Stimulated activated CD4-positive, alpha-beta T cell treated with anti-CD3 and anti-CD28 coated beads, TNF-alpha, amount 100 ng/mL, for 24 hours (primary cell): ENCODE results near the gene SSBP4.
"Not testable (repeated sequence)": the region's sequence is repeated elsewhere in the genome, so short reads cannot be mapped to it uniquely, and the experiment has no call there.

Source experiments
- DNase-seq, 3 experiments: peaks; one replicate each; pipeline ENCODE4 v3.0.0-alpha.2; 2020; ENCODE audit warnings: low read depth in 3 of 3

SSBP4 gene

DNA sequence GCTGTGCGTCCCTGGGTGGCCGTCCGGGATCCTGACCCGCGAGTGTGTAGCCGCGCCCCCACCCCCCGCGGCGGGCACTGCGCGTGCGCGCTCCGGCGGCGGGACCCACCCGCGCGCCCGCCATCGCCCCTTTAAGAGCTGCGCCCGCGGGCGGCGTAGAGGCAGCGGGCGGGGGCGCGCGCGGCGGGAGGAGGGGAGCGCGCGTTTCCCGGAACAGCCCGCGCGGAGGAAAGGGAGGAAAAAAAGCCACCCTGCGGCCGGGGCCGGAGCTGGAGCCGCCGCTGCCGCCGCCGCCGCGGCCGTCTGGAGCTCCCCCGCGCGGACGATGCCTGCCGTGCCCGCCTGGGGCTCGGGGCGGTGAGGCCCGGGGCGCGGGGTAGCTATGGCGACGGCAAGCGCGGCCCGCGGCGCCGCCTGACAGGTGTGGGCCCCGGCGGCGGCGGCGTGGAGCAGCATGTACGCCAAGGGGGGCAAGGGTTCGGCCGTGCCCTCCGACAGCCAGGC is at the start of gene SSBP4:
SSBP4 (plus strand) TSS at position 204 of the 504 bp plus-strand sequence; CDS start at position 455, 251 bp downstream.
- DNase-seq = peak in 2 of 3 experiments; percentile 53 to 67

DNA sequence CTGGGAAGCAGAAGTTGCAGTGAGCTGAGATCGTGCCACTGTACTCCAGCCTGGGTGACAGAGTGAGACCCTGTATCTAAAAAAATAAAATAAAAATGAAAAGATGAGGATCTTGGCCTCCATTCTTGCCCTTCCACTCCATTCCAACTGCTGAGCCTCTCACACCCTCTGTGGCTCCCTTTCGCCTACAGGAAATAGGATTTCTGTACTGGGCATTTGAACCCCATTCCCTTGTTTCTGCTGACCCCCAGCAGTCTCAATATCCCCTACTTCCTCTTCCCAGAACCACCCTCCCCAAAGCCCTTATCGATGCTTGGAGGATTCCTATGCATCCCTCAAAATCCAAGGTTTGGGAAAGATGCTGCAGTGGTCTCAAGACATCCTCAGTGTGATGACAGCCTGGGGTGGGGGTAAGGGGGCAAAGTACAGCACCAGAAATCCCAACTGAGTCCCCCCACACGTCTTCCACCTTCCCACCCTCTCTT is 45.7 kb upstream of the SSBP4 start:
- DNase-seq = no peak

DNA sequence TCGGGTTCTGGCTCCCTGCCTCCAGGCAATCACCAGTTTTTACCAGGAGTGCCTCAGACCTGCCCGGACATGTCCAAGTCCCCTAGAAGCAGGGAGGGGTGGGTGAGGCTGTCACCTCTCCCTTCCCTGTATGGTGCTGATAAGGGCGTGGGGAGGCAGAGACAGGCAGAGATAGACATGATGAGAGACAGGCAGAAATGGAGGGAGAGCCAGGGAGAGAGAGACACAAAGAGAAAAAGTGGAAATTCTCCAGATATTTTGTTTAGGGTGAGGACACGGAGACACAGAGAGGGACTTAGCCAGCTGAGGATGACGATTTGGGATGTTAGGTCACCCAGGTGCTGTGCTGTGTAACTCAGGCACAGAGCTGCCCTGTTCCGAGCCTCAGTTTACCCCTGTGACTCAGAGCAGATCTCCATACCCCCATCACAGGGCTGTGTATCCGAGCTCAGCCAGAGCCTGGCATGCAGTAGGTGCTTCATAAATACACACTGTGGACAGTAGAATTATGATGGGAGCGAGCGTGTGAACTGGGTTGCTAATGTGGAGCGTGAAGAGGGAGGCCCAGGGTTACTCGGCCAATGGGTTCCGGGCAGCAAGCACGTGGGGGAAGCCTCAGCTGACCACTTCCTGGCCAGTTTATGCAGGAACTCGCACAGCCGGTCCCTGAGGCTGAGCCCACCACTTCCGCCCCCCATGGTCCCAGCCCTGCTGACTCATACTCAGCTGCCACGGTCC is 45.1 kb upstream of the SSBP4 start:
- peak in 1 of 3 experiments; percentile 48 for DNase-seq

DNA sequence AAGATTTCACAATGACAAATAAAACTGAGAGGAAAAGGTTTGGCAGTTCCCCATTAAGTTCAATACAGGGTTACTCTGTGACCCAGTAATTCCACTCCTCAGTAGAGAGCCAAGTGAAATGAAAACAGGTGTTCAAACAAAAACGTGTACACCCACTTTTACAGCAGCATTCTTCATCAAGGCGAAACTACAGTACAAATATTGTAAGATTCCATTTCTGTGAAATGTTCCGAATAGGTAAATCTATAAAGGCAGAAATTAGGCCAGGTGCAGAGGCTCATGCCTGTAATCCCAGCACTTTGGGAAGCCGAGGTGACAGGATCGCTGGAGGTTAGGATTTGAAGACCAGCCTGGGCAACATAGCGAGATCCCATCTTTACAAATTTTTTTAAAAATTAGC is 42.2 kb upstream of the SSBP4 start:
- no peak for DNase-seq

DNA sequence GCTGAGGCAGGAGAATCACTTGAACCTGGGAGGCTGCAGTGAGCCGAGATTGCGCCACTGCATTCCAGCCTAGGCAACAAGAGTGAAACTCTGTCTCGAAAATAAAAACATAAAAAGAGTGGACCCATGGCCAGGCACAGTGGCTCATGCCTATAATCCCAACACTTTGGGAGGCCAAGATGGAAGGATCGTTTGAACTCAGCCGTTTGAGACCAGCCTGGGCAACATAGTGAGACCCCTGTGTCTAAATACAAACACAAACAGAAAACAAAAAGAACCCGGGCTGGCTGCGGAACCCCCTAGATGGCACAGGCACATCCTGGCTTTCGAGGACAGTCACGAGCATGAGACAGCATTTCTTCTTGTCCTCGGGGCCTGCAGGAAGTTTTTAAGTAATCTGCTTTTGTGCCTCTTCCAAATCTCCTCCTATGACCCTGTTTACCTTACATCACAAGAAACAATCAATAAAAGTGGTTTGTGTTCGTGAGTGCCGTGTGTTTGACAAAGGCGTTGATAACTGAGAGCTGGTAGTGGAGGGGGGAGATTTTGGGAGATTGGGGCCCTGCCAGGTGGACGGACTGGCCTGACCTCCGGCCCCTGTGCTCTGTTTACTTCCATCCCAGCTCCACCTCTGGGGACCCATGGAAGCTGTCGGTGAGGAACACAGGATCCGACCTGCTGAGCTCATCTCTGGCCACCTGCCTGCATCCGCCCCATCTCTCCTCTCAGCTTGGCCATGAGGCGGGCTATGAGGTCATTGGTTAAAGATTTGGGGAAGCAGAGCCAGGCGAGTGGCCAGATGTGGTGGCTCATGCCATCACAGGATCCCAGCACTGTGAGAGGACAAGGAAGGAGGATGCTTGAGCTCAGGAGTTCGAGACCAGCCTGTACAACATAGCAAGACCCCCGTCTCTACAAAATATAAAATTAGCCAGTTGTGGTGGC is 39.1 kb upstream of the SSBP4 start:
- no peak for DNase-seq

DNA sequence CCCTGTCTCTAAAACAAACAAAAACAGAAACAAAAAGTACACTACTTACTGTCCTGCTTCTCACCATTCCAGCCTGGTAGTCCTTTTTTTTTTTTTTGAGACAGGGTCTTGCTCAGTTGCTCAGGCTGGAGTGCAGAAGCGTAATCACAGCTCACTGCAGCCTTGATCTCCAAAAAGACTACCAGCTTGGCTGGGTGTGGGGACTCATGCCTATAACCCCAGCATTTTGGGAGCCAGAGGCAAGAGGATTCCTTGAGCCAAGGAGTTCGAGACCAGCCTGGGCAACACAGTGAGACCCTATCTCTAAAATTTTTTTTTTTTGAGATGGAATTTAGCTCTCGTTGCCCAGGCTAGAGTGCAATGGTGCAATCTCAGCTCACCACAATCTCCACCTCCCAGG is 38.4 kb upstream of the SSBP4 start:
- no peak for DNase-seq

DNA sequence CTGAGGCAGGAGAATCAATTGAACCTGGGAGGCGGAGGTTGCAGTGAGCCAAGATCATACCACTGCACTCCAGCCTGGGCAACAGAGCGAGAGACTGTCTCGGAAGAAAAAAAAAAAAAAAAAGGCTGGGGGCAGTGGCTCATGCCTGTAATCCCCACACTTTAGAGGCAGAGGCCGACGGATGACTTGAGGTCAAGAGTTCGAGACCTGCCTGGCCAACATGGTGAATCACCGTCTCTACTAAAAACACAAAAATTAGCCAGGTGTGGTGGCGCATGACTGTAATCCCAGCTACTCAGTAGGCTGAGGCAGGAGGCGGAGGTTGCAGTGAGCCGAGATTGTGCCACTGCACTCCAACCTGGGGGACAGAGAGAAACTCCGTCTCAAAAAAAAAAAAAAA is 35.6 kb upstream of the SSBP4 start:
- DNase-seq = not testable (repeated sequence)

DNA sequence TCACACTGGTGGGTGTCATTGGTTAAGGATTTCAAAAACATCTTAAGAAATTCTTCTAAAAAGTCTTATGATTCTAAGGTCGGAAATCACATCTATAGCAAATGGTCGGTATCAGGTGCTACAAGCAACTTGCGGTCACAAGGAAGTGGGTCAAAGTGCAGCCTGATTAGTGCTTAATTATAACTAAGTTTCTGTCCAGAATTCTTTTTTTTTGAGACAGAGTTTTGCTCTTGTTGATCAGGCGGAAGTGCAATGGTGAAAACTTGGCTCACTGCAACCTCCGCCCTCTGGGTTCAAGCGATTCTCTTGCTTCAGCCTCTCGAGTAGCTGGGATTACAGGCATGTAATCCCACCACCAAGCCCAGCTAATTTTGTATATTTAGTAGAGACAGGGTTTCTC is 34.4 kb upstream of the SSBP4 start:
- no peak for DNase-seq

DNA sequence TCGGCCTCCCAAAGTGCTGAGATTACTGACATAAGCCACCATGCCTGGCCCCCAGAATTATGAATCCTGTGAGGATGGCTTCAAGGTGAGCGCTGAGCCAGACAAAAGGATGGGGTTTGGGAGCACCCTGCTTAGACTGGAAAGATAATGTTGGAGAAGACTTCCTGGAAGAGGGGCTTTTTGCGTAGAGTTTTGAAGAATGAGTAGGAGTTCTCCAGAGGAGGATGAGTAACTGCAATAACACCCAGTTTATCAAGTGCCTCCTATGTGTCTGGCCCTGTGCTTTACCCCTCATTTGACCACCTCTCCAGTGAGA is 33.9 kb upstream of the SSBP4 start:
- no peak for DNase-seq

DNA sequence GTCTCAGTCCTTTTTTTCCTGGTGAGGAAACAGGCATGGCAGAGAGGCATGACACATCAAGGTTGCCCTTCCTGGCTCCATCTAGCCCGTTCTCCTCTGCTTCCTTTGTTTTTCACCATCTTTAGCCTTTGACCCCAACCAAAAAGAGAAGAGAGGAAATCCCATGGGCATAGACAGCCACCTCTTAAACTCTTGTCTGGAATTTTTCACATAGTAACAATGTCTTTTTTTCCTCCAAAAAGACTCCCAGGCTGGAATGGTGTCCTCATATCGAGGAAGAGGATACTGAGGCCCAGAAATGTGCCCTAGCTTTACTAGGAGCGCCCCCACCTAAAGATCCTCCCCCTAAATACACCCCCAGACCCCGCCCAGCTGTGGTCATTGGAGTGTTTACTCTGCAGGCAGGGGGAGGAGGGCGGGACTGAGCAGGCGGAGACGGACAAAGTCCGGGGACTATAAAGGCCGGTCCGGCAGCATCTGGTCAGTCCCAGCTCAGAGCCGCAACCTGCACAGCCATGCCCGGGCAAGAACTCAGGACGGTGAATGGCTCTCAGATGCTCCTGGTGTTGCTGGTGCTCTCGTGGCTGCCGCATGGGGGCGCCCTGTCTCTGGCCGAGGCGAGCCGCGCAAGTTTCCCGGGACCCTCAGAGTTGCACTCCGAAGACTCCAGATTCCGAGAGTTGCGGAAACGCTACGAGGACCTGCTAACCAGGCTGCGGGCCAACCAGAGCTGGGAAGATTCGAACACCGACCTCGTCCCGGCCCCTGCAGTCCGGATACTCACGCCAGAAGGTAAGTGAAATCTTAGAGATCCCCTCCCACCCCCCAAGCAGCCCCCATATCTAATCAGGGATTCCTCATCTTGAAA is 33.3 kb upstream of the SSBP4 start, which contains the start of gene GDF15:
GDF15 (plus strand) TSS at position 484 of the 868 bp plus-strand sequence; CDS start at position 516, 32 bp downstream.
- DNase-seq = peak in 1 of 3 experiments; percentile 29

DNA sequence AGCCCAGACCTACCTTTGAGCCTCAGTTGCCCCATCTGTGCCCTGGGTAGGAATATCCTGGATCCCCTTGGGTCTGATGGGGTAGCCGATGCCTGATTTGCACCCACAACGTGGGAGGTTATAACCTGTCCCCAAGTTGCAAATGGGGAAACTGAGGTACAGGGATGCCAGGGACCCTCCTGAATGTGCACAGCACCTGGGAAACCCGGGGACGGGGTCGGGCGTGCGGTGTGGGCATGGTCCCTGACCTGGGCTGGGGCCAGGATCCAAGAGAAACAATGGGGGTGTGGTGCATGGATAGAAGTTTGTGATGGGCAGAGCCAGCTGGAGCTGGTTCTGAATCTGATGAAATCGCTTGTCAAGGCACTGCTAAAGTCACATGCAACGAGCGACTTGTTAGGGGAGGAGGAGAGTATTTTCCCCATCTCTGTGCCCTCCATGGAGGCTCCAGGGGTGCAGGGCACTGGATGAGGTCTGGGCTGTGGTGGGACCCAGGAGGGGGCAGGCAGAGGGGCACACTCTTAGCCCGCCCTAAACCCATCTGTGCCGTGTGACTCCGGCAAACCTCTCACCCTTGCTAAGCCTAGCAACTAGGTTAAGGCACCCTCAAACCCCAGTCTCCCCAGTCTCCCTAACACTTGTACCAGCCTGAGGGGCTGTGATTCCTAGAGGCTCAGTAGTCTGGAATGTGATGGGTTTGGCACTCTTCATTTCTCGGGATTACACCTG is 32.5 kb upstream of the SSBP4 start:
- DNase-seq = no peak

DNA sequence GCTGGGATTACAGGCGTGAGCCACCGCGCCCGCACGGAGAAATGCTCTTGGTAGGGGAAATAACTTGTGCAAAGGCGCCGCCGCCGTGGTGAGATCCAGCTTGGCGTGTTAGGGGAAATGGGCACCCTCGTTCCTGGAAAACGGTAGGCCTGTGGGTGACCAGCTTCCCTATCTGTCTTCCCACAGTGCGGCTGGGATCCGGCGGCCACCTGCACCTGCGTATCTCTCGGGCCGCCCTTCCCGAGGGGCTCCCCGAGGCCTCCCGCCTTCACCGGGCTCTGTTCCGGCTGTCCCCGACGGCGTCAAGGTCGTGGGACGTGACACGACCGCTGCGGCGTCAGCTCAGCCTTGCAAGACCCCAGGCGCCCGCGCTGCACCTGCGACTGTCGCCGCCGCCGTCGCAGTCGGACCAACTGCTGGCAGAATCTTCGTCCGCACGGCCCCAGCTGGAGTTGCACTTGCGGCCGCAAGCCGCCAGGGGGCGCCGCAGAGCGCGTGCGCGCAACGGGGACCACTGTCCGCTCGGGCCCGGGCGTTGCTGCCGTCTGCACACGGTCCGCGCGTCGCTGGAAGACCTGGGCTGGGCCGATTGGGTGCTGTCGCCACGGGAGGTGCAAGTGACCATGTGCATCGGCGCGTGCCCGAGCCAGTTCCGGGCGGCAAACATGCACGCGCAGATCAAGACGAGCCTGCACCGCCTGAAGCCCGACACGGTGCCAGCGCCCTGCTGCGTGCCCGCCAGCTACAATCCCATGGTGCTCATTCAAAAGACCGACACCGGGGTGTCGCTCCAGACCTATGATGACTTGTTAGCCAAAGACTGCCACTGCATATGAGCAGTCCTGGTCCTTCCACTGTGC is 30.9 kb upstream of the SSBP4 start:
- DNase-seq = peak; percentile 67 to 78 (median 68)

DNA sequence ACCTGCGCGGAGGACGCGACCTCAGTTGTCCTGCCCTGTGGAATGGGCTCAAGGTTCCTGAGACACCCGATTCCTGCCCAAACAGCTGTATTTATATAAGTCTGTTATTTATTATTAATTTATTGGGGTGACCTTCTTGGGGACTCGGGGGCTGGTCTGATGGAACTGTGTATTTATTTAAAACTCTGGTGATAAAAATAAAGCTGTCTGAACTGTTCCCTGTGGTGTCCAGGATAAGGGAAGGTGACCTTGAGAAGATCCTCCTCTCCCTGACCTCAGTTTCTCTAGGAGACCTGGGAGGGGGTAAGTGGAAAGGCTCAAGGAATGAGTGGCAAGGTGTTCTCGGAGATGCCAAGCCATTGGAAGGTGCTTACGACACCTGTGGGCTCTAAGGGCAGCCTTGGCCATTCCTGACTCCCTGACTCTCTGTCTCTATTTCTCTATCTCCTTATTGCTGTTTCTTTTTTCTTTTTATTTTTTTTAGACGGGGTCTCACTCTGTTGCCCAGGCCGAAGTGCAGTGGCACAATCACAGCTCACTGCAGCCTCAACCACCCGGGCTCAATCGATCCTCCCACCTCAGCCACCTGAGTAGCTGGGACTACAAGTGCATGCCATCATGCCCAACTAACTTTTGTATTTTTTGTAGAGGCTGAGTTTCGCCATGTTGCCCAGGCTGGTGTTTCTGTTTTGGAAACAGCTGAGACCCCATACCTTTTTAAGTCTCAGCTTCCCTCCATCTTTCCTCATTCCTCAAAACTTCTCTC is 30.1 kb upstream of the SSBP4 start:
- no peak for DNase-seq

DNA sequence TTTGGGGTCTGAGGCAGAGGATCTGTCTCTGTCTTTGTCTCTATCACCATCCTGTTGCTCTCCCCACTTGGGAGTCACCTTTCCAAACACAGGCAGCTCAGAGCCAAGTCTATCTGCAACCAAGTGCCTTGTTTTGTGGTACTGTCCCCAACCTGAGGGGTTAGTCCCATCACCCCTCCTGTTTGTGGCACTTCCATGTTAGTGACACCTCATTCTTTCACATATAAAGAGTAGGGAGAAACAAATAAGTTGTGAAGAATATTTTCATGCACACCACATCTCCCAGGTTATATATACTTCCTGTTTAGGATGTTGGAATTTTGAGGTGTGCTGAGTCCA is 29.5 kb upstream of the SSBP4 start:
- DNase-seq = no peak

DNA sequence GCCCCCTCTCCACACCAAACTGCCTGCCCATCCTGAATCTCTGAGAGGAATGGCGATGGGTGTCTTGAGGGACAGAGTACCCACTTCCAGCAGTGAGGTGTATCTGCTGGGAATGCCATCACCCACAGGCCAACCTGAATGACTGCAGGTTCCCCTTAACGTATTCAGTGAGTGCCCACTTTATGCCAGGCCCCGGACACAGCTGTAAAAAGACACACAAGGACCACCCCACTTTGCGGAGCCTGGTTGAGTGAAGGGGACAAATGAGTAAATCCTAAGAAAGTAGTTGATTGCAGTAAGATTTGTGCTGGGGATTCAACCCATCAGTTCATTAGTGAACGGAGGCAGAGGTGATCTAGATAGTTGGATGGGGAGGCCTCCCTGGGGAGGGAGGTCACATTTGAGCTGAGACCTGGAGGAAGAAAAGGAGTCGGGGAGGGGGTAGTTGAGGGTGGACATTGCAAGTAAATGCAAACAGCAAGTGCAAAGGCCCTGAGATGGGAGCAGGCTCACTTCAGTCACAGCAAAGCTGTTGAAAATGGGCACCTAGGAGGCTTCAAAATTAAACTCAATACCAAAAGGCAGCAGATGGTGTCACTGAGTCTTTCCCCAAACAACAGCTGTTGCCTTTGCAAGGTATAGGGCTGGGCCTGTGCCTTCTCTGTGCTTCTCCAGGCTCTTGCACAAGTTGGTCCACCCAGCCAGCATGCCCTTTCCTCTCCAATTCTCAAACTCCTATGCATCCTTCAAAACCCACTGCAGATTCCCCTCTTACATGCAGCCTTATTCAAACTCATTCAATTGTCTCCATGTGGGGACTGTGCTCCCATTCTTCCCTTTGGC is 28.9 kb upstream of the SSBP4 start:
- DNase-seq = no peak

DNA sequence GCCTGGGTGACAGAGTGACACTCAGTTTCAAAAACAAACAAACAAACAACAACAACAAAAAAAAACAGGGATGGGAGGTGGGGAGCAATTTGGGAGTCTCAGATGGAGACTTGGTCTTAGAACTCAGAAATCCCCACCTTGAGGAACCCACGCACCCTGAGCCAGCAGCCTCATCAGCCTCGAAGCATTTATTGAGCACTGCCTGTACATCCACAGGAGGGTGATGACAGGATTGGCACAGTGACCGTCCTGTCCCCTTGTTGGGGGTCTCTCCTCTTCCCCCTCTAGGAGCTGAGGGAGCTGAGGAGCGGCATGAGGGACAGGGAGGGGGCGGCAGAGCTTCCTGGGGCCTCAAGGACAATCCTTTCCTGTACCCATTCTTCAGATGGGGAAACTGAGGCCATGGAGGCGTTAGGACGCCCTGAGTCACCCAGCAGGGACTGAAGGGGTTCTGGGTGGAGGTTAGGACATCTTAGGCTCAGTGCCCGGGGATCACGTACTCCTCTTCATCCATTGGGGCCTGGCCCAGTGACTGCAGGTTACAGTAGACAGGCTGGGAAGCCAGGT is 27.6 kb upstream of the SSBP4 start:
- no peak for DNase-seq

DNA sequence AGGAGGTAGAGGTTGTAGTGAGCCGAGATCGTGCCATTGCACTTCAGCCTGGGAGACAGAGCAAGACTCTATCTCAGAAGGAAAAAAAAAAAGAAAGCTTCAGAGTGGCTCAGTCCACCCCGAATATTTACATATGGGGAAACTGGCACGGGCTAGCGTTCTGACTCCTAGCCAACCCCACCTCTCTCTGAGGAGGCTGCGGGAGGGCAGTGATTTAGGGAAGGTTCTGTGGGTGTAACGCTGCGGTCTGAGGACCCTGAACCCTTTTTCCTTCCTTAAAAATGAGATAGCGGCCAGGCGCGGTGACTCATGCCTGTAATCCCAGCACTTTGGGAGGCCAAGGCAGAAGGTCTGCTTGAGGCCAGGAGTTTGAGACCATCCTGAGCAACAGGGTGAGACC is 26.8 kb upstream of the SSBP4 start:
- DNase-seq = no peak

DNA sequence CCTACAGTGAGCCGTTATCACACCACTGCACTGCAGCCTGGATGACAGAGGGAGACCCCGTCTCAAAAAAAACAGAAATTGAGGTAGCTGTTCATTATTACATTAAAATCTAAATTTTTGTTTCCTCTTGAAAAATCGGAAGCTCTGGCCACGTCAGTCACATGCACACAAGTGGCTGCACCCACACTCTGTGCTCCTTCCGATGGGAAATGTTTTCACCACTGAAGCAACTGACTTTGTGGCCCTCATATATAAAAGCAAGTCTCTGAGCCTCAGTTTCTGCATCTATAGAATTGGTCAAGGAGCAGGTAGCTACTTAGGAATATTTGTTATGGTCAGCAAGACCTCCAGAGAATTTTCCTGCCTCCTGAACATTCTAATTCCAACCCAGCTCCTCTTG is 26.3 kb upstream of the SSBP4 start:
- no peak for DNase-seq
